HG02678 (cell line): Measurements from ENCODE around the gene GPS1.

Source experiments
- ATAC-seq: cut with Tn5 transposase; IDR thresholded peaks from one replicate; pipeline ENCODE4 v1.9.1; 2021; ENCODE audit warnings: mild to moderate bottlenecking, moderate library complexity; ENCODE audit not compliant: unreplicated experiment

GPS1 gene

DNA sequence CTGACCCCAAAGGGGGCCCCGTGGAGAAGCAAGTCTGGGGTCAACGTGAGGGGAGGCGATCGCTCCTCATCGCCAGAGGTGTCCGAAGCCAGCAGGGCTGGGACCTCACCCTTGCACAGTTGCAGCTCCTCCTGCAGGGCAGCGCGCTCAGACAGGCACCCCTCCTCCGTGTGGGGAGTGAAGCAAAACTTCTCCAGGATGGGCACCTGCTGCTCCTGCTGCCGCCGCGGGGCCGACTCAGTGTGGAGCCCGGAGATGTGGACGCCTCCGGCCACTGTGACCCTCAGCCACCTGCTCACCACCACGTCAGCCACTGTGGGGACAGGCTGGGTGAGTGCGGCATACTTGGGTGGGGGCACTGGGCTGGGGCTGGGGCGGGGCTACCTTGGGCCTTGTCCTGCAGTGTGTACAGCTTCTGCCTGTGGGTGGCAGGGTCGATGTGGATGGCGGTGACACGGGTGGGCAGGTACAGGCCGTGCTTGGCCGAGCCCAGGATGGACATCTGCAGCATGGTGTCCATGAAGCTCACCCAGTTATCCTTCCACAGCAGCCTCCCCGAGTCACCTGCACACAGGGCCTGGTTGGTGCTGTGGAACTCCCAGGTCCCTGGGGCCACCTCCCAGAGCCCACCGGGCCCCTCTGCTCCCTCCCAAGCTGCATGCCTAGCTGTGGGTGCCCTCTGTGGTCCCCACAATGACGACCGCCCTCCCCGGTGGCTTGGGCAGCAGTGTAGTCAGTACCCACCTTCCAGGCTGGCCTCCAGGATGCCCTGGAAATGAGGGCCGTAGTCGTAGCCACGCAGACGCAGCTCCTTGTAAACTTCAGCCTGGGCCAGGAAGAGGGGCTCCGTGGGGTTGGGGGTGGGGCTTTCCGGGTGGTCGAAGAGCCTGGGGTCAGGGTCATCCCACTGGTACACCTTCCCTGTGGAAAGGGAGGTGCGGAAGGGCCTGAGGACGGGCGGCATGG, 35.5 kb downstream of the GPS1 start:
- ATAC-seq: no peak

DNA sequence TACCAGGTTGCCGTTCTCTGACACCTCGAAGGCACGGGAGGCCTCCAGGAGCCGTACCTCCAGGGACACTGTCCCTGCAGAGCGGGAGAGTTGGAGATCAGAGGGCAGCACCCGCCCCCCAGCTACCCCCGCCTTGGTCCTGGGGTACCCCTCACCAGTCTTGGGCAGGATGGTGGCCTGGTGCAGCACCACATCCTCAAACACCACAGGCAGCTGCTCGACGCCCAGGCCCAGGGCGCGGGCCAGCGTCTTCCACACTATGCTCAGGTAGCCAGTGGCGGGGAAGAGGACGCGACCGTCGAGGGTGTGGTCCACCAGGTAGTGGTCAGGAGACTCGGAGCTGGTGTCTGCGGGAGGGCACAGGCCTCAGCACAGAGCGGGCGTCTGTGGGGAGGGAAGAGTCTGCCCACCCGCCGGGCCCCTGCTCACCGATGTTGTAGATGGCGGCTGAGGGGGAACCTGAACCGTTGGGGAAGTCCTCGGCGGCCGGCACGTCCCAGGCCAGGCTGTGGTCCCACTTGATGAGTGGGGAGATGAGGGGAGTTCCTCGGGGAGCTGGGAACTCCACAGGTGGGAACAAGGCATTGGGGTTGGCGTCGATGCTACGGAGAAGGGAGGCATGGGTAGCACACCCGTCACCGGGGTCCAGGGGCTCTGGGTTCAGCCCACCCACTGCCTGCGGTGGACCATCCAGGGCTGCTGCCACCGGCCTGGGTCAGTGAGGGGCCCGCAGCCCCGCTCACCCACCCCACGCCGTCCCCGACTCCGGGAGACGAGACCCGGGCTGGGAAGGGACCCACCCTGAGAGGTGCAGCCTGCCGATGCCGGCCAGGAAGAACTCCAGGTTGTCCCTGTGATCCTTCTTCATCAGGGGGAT, 36.5 kb downstream of the GPS1 start:
- ATAC-seq: no peak

DNA sequence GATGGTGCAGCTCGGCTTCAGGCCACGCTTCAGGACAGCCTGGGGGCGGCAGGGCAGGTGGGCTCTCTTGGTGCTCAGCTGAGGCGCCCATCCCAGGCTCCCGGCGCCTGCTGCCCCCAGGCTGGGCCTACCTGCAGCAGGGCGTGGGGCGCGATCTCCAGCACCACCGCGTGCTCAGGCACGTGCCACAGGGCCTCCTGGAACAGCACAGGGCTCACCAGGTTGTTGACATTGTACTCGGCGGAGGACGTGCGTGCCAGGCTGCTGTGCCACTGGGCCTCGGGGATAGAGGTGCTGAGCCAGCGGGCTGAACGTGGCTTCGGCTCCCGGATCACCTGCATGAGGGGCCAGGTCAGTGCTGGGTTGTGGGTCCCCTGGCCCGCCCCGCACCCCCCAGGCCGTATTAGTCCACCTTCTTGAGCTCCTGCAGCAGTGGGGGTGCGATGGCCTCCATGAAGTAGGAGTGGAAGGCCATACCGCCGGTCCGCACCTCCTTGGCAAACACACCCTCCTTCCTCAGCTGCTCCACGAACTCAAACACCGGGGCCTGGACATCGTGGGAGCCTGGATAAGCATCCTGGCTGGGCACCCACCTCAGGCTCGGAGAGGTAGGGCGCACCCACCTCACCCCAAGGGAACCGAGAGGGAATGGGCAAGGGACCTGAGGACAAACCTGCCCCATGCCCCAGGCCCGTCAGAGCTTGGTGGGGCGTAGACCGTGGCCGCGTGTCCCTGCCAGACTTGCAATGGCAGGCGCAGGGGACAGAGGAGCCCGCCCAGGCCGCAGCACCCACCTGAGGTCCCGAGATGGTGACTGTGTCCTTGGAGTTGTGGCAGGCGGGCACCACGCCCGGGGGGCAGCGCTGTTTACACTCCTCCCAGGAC, 37.4 kb downstream of the GPS1 start:
- no peak for ATAC-seq

DNA sequence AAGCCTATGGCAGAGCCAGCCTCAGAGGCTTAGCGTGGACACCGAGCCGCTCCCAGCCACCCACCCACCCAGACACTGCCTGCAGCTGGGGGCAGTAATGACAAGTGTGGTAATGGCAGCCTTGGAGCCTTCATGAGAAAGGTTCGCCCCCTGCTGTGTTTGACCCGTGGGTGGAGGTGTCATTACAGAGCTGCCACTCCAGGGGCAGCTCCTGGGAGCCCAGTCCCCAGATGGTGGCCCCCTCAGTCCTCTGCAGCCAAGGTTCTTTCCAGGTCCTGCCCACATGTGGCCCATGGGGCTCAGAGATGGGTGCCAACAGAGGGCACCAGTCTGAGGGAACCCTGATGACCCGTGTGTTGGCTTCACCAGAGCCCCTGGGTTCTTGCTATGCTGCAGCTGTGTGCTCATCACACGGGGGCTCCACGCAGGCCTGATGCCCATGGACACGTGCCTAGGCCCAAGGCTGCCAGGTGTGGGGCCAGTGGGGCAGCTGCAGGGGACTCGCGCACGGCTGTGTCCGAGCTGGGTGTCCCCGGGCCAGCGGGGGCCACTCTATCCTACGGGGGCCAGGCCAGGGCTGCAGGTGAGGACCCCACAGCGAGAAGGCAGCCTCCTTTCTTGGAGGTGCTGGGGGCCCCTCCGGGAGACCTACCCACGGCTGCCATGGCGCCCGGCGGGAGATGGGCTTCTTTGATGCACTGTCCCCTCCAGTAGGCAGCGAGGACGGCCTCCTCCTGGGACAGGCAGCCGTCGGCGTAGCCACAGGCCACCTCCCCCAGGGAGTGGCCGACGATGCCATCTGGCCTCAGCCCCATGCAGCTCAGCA, 38.2 kb downstream of the GPS1 start:
- ATAC-seq: no peak

DNA sequence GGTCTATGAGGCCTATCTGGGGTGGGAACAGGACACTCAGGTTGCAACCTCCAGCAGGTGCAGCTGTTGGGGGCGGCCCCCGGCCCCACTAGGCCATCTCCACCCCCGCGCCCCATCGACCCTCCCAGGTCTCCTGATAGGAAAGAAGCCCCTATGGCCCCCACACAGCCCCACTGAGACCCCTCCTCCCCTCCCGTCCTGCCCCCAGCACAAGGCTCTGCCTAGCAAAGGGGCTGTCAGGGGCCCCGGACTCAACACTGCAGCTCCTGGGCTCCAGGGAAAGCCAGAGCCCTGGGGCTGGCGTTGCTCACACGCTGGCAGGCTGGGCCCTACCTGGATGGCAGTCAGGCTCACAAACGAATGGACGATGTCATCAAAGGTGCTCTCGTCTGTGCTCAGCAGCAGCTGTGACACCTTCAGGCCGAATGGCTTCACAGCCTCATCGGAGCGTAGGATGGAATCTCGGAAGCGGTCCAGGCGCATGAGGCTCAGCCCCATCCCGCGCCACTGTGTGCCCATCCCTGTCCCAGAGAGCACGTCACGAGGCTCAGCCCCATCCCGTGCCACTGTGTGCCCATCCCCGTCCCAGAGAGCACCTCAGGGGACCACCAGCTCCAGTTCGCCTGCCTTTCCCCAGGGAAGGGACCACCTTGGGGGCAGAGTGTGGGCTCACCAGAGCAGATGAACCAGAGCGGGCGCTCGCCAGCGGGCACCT, 39.0 kb downstream of the GPS1 start:
- no peak for ATAC-seq

DNA sequence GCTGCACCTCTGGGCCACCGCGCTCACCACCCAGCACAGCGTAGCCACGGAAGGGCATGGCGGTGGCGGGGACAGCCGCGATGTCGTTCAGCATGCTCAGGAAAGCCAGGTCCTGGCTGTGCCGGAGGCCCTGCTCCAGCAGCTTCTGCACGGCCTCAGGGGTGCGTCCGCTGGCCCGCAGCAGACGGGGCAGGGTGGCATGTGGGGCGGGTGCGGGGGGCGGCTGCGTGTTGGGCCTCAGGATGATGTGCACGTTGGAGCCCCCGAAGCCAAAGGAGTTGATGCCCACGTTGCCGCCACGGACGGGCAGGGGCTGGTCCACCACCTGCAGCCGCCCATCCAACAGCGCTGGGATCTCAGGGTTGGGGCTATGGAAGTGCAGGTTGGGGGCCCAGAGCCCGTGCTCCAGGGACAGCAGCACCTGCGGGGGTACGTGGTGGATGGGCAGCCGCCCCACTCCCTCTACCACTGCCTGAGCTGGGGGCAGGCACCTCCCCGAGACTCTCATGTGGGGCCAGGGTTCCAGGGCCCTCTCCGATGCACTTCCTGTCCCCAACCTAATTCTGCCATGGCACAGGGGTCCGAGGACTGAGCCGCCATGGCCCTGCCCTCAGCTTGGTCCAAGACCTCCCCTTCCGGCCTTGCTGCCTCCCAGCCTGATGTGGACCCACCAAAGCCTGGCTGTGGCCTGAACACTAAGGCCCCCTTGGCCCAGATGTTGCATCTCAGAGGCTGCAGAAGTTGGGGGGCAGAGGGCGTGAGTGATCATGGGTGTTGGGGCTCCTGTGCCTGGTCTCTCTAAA, 39.8 kb downstream of the GPS1 start:
- no peak for ATAC-seq

DNA sequence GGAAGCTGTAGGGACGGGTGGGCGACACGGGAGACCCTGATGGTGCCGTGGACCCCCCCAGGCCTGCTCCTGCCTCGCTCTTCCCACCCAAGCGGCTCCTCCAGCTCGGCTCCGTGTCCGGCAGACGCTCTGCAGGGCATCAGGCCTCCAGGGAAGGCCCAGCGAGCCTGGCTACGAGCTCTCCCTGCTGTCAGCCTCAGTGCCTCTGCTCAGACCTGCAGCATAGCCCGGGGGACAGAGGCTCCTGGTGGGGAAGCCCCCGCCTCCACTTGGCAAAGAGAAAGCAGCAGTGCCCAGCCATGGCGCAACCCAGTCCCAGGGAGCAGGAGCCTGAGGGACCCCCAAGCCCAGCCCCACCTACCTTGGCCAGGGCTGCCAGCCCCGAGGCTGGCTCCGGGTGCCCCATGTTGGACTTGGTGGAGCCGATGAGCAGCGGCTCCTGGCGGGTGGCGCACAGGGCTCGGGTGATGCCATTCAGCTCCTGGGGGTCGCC, 40.4 kb downstream of the GPS1 start:
- no peak for ATAC-seq

DNA sequence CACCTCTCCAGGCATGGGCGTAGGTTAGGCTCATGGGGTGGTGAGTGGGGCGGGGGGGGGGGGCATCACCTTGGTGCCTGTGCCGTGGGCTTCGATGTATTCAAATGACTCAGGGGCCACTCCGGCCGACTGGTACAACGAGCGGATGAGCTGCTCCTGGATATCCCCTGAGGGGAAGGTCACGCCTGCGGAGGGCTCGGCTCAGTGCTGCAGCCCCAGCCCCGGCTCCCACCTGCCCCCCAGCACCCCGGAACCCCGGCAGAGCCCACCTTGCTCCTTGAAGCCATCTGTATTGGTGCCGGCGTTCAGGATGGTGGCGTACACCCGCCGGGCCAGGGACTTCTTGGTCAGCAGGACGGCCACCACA, 40.9 kb downstream of the GPS1 start:
- no peak for ATAC-seq

DNA sequence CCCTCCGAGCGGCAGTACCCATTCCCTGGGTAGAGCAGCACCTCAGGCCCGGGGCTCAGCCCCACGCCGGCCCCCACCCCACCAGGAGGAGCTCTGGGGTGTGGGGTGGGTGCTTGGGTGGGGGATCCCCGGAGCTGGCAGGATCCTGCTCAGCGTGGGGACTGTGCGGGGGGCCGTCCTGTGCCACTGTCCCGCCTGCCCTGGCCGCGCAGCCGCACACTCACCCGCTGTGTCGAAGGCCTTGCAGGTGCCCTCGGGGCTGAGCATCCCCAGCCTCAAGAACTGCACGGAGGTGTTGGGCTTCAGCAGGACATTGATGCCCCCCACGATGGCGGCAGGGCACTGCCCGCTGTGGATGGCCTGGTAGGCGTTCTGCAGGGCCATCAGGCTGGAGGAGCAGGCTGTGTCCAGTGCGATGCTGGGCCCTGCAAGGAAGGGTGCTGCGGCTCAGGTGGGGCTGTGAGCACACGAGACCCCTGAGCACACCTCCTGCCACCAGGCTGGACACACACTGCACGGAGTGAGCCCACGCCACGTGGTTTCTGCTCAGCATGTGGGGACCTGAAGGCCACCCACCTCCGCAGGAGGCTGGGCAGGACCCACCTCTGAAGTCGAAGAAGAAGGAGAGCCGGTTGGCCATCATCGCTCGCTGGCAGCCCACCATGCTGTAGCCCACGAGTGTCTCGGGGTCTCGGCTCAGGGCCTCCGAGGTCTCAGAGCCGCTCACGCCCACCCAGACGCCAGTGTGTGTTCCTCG, 41.5 kb downstream of the GPS1 start:
- ATAC-seq: no peak

DNA sequence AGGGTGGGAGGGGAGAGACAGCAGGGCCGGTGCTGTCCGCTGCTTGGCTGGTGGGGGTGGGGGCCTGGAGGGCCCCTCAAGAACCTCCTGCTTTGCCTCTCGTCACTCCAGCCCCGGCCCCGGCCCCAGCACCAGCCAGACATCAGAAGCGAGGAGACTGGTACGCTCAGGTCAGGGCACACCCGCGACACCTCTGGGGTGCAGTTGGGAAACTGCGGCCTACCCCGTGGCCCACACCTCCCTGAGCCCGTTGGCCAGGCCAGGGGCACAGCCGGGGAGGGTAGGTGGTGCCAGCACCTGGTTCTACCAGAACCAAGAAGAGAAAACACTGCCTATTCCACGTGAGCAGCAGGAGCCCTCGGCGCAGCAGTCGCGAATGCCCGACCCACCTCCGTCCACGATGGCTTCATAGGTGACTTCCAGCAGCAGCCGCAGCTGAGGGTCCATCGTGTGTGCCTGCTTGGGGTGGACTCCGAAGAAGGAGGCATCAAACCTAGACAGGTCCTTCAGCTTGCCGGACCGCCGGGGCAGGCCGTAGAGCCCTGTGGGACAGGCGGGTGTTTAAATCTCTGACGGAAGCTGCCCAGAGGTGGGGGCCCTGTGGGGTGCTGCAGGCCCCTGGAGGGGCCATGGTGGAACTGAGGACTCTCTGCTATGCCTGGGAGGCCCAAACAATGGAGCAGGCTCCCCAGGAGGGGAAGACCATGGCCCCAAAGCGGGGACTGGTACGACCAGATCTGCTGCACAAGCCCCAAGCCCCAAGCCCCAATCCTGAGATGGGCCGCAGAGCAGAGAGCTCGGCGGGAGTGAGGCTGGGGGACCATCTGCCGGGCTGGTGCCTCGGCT, 43.5 kb downstream of the GPS1 start:
- ATAC-seq: no peak

DNA sequence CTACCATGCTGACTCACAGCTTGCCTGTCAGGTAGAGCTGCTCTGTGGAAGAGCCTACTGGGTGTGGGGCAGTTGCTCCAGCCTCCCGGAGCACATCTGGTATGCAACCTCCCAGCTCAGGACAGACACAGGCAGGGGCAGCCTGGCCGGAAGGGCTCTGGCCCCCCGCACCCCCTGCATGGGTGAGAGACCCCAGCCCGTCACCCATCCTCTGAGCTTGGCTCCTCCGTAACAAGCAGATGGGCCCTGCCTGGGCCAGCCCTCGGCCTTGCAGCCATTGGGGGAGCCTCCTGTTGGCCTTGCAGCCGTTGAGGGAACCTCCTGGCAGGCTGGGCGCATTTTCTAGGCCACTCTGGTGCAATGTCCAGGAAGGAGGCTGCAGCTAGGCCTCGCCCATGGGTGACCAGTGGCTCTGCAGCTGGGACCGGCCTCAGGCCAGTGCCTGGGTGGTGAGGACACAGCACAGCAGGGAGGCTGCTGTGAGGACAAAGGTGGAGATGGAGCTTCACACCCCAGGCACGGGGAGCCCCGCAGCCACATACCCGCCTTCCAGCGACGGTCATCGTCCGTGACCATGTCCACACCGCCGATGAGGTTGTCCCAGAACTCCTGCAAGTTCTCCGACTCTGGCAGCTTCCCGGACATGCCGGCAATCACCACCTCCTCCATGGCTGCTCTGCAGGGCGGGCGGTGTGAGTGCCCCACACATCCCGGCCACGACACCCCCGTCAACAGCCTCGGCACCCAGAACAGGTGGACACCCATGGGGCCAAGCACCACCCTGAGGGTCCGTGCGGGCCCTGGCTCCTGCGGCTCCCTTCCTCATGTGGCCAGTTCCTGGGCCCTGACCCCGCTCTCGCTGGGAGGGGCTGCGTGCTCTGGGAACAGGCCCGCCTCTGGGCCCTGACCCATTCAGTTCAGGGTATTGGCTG, 44.3 kb downstream of the GPS1 start:
- no peak for ATAC-seq

DNA sequence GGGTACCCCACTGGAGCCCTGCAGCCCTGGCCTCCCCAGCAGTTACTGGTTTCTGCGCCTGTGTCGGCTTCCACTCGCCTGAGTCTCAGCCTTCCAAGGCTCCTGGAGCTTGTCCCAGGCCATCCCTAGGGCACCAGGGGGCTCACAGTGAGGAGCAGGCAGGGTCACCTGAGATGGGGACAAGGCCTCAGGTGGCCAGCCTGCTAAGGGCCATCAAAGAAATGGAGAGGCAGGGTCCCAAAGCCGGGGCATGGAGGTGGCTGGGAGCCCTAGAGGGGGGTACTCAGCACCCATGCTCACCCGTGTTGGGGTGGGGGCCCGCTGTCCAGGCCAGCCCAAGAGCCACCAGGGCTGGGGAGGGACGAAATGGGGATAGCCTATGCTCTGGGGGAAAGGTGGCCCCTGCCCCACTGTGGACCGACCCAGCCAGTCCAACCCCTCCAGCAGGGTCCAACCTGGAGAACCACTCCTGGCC, 45.0 kb downstream of the GPS1 start:
- no peak for ATAC-seq

DNA sequence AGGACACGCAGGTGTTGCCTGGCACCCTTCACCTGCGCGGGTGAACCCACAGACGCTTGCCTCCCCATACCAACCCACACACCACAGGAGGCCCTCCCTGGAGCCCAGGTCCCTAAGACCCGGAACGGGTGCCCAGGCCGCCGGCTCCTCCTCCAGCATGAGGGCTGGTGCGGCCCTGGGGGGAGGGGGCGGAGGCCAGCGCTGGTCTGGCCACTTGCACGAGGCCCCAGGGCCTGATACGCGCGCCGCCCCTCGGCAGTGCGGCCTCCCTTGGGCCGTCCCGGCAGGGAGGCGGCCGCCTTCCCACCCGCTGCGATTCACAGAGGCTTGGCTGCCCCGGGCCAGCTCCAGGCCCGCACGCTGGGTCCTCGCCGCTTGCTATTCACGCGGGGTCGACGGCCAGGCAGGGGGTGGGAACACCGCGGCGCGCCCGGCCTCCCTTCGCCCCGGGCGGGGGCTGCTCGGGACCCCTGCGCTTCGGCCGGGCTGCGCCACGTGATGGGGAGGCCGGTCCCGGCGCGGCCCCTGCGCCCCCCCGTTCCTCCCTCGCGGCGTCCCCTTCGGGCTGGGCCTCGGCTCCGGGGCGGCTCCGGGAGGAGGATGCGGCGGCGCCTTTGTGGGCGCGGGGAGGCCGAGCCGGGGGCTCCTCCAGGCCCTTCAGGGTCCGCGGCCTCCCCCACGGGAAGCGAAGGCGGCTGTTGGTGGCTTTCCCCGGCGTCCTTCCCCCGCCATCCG, 45.7 kb downstream of the GPS1 start:
- ATAC-seq: peak; percentile 0

DNA sequence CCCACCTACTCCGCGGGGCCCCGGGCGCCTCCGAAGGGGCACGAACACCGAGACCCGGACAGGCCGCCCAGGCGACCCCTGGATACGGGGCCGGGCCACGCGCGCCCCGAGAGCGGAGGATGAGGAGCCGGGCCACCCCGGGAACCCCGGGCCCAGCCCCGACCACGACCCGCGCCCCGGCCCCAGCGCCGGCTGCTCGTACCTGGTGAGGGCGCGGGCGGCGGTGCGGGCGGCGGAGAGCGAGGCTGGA, 46.1 kb downstream of the GPS1 start:
- ATAC-seq: no peak
